GM12801 (cell line): ENCODE data around the gene HSPG2.

Source experiments
- CTCF ChIP-seq: IDR thresholded peaks from one replicate; pipeline ENCODE4 v1.5.1; 2011; ENCODE audit warnings: control low read depth; ENCODE audit not compliant: insufficient read length; ENCODE audit errors: extremely low read depth

HSPG2 gene

GRCh38 chr1:21836010-21836409, 101.1 kb downstream of the HSPG2 start:
- no peak for TF ChIP-seq CTCF

DNA sequence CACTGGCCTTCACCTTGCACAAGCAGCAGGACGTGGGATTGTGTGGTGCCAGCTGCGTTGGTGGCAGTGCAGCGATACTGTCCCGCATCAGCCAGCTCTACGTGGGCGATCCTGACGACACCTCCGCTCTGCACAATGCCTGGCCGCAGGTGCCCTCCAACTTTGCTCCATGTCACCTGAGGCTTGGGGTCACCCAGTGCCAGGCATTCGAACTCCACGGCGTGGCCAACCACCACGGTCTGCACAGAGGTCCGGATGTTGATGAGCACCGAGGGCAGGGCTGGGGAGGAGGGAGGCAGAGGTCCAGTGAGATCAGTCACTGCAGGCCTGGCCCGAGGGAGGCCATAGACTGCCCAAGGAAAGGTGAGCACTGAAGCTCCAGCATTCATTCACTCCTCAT, 102.4 kb downstream of the HSPG2 start:
- no peak for TF ChIP-seq CTCF

GRCh38 chr1:21834094-21834493, 103.0 kb downstream of the HSPG2 start:
- TF ChIP-seq CTCF = no peak

DNA sequence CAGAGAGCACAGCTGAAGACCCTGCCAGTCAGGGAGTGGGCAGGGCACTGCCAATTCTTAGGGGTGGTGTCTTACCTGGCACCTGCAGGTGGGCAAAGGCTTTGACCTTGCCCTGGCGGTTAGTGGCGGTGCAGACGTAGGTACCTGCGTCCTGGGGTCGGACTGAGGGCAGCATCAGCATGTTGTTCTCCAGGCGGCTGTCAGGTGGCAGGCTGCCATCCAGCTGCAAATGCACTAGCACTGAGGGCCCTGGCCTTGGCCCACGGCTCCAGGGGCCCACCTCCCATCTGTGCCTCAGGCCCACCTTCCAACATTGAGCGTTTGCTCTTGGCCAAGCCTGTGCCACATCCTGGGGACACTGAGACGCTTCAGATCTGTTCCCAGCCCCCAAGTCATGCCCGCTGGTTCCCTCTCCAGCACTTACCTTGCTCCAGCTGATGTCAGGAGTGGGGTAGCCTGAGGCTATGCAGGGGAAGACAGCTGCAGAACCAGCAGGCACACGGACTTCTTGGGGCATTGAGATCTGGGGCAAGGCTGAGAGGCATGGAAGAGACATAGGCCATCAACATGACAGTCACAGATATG, 103.6 kb downstream of the HSPG2 start:
- no peak for TF ChIP-seq CTCF

DNA sequence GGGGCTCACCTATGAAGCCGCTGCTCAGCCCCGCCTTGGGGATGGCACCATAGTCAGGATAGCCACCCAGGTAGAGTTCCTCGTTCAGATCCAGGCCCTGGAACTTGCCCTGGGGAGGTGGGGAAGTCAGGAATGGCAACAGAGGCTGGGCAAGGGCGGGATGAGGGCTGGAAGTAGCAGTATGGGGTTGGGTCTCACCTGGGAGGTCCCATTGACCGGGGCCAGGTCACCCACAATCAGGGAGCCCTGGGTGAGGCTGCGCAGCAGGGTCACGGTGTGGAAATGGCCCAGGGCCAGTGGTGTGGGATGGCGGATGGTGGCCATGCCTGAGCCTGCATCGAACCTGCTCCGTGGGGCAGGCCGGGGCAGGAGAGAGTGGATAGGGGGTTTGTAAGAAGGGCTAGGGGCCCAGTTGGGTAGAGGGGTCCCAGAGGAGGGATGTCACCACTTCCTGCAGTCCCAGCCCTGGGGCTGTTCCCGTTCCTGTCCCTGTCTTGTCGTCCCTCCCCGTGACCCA, 105.6 kb downstream of the HSPG2 start:
- no peak for TF ChIP-seq CTCF

DNA sequence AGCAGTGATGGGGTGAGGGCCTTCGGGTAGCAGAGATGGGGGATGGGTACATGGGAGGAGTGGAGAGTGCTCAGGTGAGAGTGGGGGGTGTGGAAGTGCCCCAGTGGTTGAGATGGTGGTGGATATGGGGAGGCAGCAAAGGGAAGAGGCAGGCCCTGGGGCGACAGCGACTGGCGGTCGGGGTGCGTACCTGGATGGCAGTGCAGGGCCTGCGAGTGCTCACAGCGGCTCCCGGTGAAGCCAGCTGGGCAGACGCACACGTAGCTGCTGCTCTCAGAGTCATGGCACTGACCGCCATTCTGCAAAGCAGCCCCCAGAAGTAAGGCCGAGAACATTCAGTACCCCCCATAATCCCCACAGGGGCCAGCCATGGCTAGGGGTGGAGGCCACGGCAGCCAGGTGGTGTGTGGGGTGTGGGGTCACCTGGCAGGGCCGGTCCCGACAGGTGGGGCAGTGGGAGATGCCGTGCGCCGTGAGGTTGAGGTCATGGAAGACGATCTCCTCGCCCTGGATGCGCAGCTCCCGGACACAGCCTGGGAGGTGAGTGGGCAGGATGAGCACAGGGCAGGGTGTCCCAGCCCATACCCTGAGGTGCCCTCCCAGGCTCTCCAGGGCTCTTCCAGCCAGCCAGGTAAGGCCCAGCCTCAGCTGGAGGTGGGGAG, 106.2 kb downstream of the HSPG2 start:
- no peak for TF ChIP-seq CTCF

GRCh38 chr1:21829294-21829693, 107.8 kb downstream of the HSPG2 start:
- no peak for TF ChIP-seq CTCF
